ENCODE results near the gene NDUFAF3.

DNA sequence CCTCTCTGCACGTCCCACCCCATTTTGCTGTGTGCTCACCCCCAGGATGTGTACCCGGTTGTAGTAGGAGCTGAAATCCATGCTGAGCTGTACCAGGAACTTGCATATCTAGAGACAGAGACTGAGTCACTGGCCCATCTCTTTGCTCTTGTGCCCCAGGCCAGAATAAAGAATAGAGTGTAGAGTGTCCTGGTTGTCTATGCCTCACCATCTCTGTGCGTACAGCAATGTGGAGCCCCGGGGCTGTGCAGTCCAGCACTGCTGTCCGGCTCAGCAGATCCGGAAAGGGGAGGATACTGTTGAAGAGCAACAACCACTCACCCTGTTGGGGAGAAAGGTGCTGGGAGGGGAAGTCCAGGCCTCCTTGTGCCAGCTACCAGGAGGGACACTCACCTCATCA is 6.2 kb upstream of the NDUFAF3 start:
- TF ChIP-seq, protein P1, sequence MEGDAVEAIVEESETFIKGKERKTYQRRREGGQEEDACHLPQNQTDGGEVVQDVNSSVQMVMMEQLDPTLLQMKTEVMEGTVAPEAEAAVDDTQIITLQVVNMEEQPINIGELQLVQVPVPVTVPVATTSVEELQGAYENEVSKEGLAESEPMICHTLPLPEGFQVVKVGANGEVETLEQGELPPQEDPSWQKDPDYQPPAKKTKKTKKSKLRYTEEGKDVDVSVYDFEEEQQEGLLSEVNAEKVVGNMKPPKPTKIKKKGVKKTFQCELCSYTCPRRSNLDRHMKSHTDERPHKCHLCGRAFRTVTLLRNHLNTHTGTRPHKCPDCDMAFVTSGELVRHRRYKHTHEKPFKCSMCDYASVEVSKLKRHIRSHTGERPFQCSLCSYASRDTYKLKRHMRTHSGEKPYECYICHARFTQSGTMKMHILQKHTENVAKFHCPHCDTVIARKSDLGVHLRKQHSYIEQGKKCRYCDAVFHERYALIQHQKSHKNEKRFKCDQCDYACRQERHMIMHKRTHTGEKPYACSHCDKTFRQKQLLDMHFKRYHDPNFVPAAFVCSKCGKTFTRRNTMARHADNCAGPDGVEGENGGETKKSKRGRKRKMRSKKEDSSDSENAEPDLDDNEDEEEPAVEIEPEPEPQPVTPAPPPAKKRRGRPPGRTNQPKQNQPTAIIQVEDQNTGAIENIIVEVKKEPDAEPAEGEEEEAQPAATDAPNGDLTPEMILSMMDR (IDR thresholded peaks at IDR 0.05; ENCODE audit: extremely low read depth in 1 of 2, insufficient read depth in 1 of 2, low read depth in 1 of 2, low read length in 2 of 2) = no peak
- TF ChIP-seq EZH2 (IDR thresholded peaks at IDR 0.05; ENCODE audit: borderline replicate concordance, low read depth, low read length, severe bottlenecking) (no peak), POLR2A (IDR thresholded peaks at IDR 0.05; ENCODE audit: low read depth, low read length) (no peak), MYC (IDR thresholded peaks at IDR 0.05; ENCODE audit: low read depth, low read length) (no peak), JUN (IDR thresholded peaks at IDR 0.05; ENCODE audit: borderline replicate concordance, insufficient read depth, insufficient read length, low read depth) (no peak), POLR2AphosphoS5 (IDR thresholded peaks at IDR 0.05; ENCODE audit: insufficient read depth, low read depth, low read length) (no peak)
- TF ChIP-seq, protein P2, sequence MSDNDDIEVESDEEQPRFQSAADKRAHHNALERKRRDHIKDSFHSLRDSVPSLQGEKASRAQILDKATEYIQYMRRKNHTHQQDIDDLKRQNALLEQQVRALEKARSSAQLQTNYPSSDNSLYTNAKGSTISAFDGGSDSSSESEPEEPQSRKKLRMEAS (IDR thresholded peaks at IDR 0.05; ENCODE audit: insufficient read depth, insufficient read length) = no peak
